HCT116 (cell line): ENCODE measurements around the gene DOK1.

Experiments
- EGR1 ChIP-seq: IDR thresholded peaks from 2 replicates; pipeline ENCODE4 v1.6.1; 2012; ENCODE audit warnings: low read depth
- POLR2A ChIP-seq: IDR thresholded peaks from 2 replicates; pipeline ENCODE4 v1.7.0; 2011; ENCODE audit warnings: borderline replicate concordance; ENCODE audit not compliant: insufficient read depth, insufficient read length; ENCODE audit errors: extremely low read depth
- SIN3A ChIP-seq: IDR thresholded peaks from 2 replicates; pipeline ENCODE4 v1.6.1; 2012; ENCODE audit warnings: low read depth
- ZFX ChIP-seq: fragments of 450-650 bp; IDR thresholded peaks from 2 replicates; pipeline ENCODE4 v1.6.1; 2017
- TF ChIP-seq, protein P1 (sequence below), 3 experiments: fragments of 200-600 bp in 1 of 3; sonication (generic) in 1 of 3; IDR thresholded peaks in 2 of 3; conservative IDR thresholded peaks in 1 of 3; 2 replicates each; pipeline ENCODE4 v1.5.1; 2012 to 2017; ENCODE audit warnings: low read depth in 2 of 3, low read length in 2 of 3, antibody characterized with exemption in 1 of 3, borderline replicate concordance in 1 of 3, control low read depth in 1 of 3, mild to moderate bottlenecking in 1 of 3, mixed read lengths in 1 of 3, mixed run types in 1 of 3, moderate library complexity in 1 of 3; ENCODE audit not compliant: insufficient read depth in 1 of 3
- TF ChIP-seq, protein P2 (sequence below): IDR thresholded peaks from 2 replicates; pipeline ENCODE4 v1.6.1; 2011; ENCODE audit warnings: mild to moderate bottlenecking, low read length, moderate library complexity; ENCODE audit not compliant: insufficient replicate concordance; ENCODE audit errors: extremely low read depth
- TF ChIP-seq, protein P3 (sequence below): IDR thresholded peaks from 2 replicates; pipeline ENCODE4 v1.6.1; 2012; ENCODE audit warnings: low read depth

DNA sequence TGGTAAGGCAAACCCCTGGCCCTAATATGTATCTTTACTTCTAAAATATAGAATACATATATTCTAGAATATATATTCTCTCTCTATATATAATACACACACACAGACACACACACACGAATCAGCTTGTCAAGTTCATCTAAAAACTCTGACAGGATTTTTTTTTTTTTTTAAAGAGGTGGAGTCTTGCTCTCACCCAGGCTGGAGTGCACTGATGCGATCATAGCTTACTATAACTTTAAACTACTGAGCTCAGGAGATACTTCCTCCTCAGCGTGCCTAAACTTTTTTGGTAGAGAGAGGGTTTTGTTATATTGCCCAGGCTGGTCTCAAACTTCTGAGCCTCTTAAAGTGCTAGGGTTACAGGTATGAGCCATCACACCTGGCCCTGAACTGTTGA lies 45.2 kb downstream of the DOK1 start:
- TF ChIP-seq EGR1 (no peak), ZFX (no peak), POLR2A (no peak), SIN3A (no peak)
- TF ChIP-seq, protein P1, sequence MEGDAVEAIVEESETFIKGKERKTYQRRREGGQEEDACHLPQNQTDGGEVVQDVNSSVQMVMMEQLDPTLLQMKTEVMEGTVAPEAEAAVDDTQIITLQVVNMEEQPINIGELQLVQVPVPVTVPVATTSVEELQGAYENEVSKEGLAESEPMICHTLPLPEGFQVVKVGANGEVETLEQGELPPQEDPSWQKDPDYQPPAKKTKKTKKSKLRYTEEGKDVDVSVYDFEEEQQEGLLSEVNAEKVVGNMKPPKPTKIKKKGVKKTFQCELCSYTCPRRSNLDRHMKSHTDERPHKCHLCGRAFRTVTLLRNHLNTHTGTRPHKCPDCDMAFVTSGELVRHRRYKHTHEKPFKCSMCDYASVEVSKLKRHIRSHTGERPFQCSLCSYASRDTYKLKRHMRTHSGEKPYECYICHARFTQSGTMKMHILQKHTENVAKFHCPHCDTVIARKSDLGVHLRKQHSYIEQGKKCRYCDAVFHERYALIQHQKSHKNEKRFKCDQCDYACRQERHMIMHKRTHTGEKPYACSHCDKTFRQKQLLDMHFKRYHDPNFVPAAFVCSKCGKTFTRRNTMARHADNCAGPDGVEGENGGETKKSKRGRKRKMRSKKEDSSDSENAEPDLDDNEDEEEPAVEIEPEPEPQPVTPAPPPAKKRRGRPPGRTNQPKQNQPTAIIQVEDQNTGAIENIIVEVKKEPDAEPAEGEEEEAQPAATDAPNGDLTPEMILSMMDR (IDR thresholded peaks at IDR 0.05 in 2 of 3, conservative IDR thresholded peaks at IDR 0.05 in 1 of 3; ENCODE audit: borderline replicate concordance in 1 of 3, insufficient read depth in 1 of 3, low read depth in 2 of 3, low read length in 2 of 3), result no peak
- TF ChIP-seq, protein P2, sequence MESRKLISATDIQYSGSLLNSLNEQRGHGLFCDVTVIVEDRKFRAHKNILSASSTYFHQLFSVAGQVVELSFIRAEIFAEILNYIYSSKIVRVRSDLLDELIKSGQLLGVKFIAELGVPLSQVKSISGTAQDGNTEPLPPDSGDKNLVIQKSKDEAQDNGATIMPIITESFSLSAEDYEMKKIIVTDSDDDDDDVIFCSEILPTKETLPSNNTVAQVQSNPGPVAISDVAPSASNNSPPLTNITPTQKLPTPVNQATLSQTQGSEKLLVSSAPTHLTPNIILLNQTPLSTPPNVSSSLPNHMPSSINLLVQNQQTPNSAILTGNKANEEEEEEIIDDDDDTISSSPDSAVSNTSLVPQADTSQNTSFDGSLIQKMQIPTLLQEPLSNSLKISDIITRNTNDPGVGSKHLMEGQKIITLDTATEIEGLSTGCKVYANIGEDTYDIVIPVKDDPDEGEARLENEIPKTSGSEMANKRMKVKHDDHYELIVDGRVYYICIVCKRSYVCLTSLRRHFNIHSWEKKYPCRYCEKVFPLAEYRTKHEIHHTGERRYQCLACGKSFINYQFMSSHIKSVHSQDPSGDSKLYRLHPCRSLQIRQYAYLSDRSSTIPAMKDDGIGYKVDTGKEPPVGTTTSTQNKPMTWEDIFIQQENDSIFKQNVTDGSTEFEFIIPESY, result no peak
- TF ChIP-seq, protein P3, sequence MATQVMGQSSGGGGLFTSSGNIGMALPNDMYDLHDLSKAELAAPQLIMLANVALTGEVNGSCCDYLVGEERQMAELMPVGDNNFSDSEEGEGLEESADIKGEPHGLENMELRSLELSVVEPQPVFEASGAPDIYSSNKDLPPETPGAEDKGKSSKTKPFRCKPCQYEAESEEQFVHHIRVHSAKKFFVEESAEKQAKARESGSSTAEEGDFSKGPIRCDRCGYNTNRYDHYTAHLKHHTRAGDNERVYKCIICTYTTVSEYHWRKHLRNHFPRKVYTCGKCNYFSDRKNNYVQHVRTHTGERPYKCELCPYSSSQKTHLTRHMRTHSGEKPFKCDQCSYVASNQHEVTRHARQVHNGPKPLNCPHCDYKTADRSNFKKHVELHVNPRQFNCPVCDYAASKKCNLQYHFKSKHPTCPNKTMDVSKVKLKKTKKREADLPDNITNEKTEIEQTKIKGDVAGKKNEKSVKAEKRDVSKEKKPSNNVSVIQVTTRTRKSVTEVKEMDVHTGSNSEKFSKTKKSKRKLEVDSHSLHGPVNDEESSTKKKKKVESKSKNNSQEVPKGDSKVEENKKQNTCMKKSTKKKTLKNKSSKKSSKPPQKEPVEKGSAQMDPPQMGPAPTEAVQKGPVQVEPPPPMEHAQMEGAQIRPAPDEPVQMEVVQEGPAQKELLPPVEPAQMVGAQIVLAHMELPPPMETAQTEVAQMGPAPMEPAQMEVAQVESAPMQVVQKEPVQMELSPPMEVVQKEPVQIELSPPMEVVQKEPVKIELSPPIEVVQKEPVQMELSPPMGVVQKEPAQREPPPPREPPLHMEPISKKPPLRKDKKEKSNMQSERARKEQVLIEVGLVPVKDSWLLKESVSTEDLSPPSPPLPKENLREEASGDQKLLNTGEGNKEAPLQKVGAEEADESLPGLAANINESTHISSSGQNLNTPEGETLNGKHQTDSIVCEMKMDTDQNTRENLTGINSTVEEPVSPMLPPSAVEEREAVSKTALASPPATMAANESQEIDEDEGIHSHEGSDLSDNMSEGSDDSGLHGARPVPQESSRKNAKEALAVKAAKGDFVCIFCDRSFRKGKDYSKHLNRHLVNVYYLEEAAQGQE, result no peak
